AG04449 (cell line): Measurements from ENCODE around the gene SEMA6B.

ENCODE experiments used
- CTCF ChIA-PET: fragments of 350-600 bp; formaldehyde crosslinking; extraction: SDS; loops from one replicate; lab custom pipeline; 2021; ENCODE audit warnings: antibody characterized with exemption; lab: Yijun Ruan, JAX
- POLR2A ChIA-PET: fragments of 400-600, 350-600 bp; formaldehyde crosslinking; extraction: SDS; loops from one replicate; lab custom pipeline; 2020; ENCODE audit warnings: antibody characterized with exemption, inconsistent platforms; lab: Yijun Ruan, JAX
- DNase-seq: peaks from one replicate; pipeline ENCODE4 v3.0.0-alpha.2; 2010; ENCODE audit warnings: low read depth, low spot score
- H3K4me3 ChIP-seq: 2 replicates; pipeline ENCODE4 v1.5.1; 2011; ENCODE audit warnings: low read depth, mild to moderate bottlenecking, control low read depth, low read length
- TF ChIP-seq, protein P1 (sequence below): IDR thresholded peaks from one replicate; pipeline ENCODE4 v1.5.1; 2011; ENCODE audit warnings: mild to moderate bottlenecking, moderate library complexity, low read length, control low read depth, inconsistent platforms; ENCODE audit not compliant: insufficient read depth; ENCODE audit errors: missing control alignments

SEMA6B gene

DNA sequence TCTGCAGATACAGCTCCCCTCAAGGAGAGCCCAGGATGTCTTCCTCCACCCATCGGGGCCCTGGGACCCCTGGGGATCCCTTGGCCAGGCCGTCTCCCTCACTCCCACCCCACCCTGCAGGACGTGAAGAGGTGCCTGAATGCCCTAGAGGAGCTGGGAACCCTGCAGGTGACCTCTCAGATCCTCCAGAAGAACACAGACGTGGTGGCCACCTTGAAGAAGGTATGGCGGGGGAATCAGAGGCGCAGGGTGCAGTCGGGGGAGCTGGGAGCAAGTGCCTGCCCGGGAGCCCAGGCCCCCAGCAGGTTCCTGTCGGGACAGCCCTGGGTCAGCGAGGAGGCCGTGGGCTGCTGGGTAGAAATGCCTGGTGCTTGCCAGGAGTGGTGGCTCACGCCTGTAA lies 60.8 kb downstream of the SEMA6B start:
- TF ChIP-seq, protein P1, sequence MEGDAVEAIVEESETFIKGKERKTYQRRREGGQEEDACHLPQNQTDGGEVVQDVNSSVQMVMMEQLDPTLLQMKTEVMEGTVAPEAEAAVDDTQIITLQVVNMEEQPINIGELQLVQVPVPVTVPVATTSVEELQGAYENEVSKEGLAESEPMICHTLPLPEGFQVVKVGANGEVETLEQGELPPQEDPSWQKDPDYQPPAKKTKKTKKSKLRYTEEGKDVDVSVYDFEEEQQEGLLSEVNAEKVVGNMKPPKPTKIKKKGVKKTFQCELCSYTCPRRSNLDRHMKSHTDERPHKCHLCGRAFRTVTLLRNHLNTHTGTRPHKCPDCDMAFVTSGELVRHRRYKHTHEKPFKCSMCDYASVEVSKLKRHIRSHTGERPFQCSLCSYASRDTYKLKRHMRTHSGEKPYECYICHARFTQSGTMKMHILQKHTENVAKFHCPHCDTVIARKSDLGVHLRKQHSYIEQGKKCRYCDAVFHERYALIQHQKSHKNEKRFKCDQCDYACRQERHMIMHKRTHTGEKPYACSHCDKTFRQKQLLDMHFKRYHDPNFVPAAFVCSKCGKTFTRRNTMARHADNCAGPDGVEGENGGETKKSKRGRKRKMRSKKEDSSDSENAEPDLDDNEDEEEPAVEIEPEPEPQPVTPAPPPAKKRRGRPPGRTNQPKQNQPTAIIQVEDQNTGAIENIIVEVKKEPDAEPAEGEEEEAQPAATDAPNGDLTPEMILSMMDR = no peak
- H3K4me3 ChIP-seq = no peak overlapping the region

GRCh38 chr19:4497770-4498389 lies 61.6 kb downstream of the SEMA6B start:
- H3K4me3 ChIP-seq = no peak overlapping the region
- TF ChIP-seq, protein P1 = no peak
- POLR2A ChIA-PET = no interaction called here
- CTCF ChIA-PET = no interaction called here
- no peak for DNase-seq

More for the DNA sequence above, 60.8 kb downstream of the SEMA6B start:
- POLR2A ChIA-PET = no interaction called here
- DNase-seq = no peak
- CTCF ChIA-PET = no interaction called here

DNA sequence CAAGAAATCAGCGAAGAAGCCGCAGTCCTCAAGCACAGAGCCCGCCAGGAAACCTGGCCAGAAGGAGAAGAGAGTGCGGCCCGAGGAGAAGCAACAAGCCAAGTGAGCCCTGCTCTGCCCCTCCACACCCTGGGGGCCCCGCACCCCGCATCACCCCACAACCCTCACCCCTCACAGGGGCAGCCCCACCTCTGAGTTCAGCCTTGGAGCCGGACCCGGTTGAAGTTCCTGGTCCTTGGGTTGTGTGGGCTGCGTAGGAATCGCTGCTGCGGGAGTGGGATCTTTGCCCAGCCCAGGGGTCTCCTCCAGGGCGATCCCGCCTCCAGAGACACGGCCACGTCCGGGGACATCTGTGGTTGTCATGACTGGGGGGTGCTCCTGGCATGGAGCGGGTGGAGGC lies 63.2 kb downstream of the SEMA6B start:
- no peak for DNase-seq
- POLR2A ChIA-PET = no interaction called here
- TF ChIP-seq, protein P1 = no peak
- CTCF ChIA-PET = no interaction called here
- no peak overlapping the region for H3K4me3 ChIP-seq

- TF ChIP-seq, protein P1 = peak; percentile 4
- no peak overlapping the region for H3K4me3 ChIP-seq
- no peak for DNase-seq
- CTCF ChIA-PET = no interaction called here
- POLR2A ChIA-PET = no interaction called here
These were observed 64.0 kb downstream of the SEMA6B start for GRCh38 chr19:4495471-4495870.

DNA sequence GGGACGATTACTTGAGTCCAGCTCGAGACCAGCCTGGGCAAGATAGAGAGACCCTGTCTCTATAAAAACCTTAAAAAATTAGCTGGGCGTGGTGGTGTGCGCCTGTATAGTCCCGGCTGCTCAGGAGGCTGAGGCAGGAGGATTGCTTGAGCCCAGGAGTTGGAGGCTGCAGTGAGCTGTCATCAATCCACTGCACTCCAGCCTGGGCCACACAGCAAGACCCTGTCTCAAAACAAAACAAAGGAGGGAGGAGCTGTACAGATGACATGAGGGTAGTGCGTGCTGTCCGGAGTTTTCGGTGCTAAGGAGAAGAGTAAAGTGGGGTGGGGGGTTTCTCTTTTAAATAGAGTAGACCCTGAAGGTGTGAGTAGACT lies 64.8 kb downstream of the SEMA6B start:
- POLR2A ChIA-PET = no interaction called here
- no peak overlapping the region for H3K4me3 ChIP-seq
- TF ChIP-seq, protein P1 = no peak
- CTCF ChIA-PET = interaction anchor here (1.0 kb wide), 1 partner anchor 31 kb away, joined by 3 read pairs; no protein-coding TSS in a partner anchor
- DNase-seq = no peak

- DNase-seq = no peak
- POLR2A ChIA-PET = no interaction called here
These were observed 65.4 kb downstream of the SEMA6B start for GRCh38 chr19:4493929-4494690.

More at GRCh38 chr19:4493929-4494690, 65.4 kb downstream of the SEMA6B start:
- TF ChIP-seq, protein P1 = no peak
- CTCF ChIA-PET = interaction anchor here (1.0 kb wide), 1 partner anchor 31 kb away, joined by 3 read pairs; no protein-coding TSS in a partner anchor
- H3K4me3 ChIP-seq = no peak overlapping the region
